BLaER1 treated with 17β-estradiol and CSF1 and Interleukin-3, amounts not matched to agents 10 nM and 100 nM (cell line): ENCODE data around the gene UFD1.

Source experiments
- H3K27ac ChIP-seq, 11 experiments: shearing (Covaris generic); formaldehyde crosslinking; 2 replicates each; pipeline ENCODE4 v1.8.1; 2022
- H3K27me3 ChIP-seq, 11 experiments: shearing (Covaris generic); formaldehyde crosslinking; 2 replicates each; pipeline ENCODE4 v1.8.1; 2022
- H3K36me3 ChIP-seq, 11 experiments: shearing (Covaris generic); formaldehyde crosslinking; 2 replicates each; pipeline ENCODE4 v1.8.1; 2022
- H3K4me1 ChIP-seq, 10 experiments: shearing (Covaris generic); formaldehyde crosslinking; 2 replicates each; pipeline ENCODE4 v1.8.1; 2022
- H3K4me2 ChIP-seq, 11 experiments: shearing (Covaris generic); formaldehyde crosslinking; 2 replicates each; pipeline ENCODE4 v1.8.1; 2022
- H3K4me3 ChIP-seq, 10 experiments: shearing (Covaris generic); formaldehyde crosslinking; 2 replicates each; pipeline ENCODE4 v1.8.1; 2022
- H3K9ac ChIP-seq, 11 experiments: shearing (Covaris generic); formaldehyde crosslinking; 2 replicates each; pipeline ENCODE4 v1.8.1; 2022
- H3K9me3 ChIP-seq, 11 experiments: shearing (Covaris generic); formaldehyde crosslinking; replicated peaks in 1 of 11; 2 replicates each; pipeline ENCODE4 v1.8.1; 2022
- H4K20me1 ChIP-seq, 11 experiments: shearing (Covaris generic); formaldehyde crosslinking; 2 replicates each; pipeline ENCODE4 v1.8.1; 2022
- Cebpa-rat ChIP-seq, 11 experiments: shearing (Covaris generic); IDR thresholded peaks; 2 replicates each; pipeline ENCODE4 v1.8.1; 2022

Gene UFD1

GRCh38 chr22:19422440-19423301 is 56.3 kb downstream of the UFD1 start:
- no peak overlapping the region for H3K4me2 ChIP-seq

DNA sequence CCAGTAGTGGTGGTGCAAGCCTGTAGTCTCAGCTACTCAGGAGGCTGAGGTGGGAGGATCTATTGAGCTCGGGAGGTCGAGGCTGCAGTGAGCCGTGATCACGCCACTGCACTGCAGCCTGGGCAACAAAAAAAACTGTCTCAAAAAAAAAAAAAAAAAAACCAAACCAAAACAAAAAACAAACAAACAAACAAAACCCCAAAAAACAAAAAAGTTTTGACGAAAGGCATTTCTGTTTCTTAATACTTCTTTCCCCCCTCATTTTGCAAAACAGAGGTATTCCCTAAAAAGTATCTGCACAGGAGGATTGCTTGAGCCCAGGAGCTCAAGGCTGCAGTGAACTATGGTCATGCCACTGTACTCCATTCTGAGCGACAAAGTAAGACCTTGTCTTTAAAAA is 58.7 kb downstream of the UFD1 start:
- no peak for TF ChIP-seq Cebpa-rat (IDR thresholded peaks at IDR 0.05)
- H4K20me1 ChIP-seq = peaks cover 66 to 100% (median 90%) of the 10 kb centered on the region in 11 experiments
- H3K9ac ChIP-seq = peak overlapping the region in 5 of 11 experiments; percentile 2 to 59 (median 53); a peak in 5 of 22 replicates
- H3K4me1 ChIP-seq = peaks cover 17 to 44% (median 27%) of the 10 kb centered on the region in 10 experiments
- H3K4me2 ChIP-seq = peak overlapping the region in 10 of 11 experiments; percentile 46 to 69 (median 56); a peak in 18 of 22 replicates
- H3K36me3 ChIP-seq = peaks cover 25 to 49% (median 38%) of the 10 kb centered on the region in 11 experiments
- peaks cover 0 to 18% (median 15%) of the 10 kb centered on the region in 11 experiments; a peak in 19 of 22 replicates for H3K9me3 ChIP-seq
- no peak overlapping the region for H3K4me3 ChIP-seq
- no peaks in the 10 kb centered on the region for H3K27me3 ChIP-seq
- H3K27ac ChIP-seq = peak overlapping the region in 8 of 11 experiments; percentile 35 to 83 (median 68); a peak in 11 of 22 replicates

More at GRCh38 chr22:19422440-19423301, 56.3 kb downstream of the UFD1 start:
- Histone ChIP-seq H3K36me3 (peaks cover 18 to 46% (median 37%) of the 10 kb centered on the region in 11 experiments; a peak in 19 of 22 replicates), H3K4me1 (peaks cover 17 to 68% (median 30%) of the 10 kb centered on the region in 10 experiments), H4K20me1 (peaks cover 85 to 100% (median 95%) of the 10 kb centered on the region in 11 experiments), H3K9me3 (peaks cover 0 to 3% (median 2%) of the 10 kb centered on the region in 11 experiments; a peak in 13 of 22 replicates), H3K27ac (peak overlapping the region in 4 of 11 experiments; percentile 14 to 46 (median 30); a peak in 5 of 22 replicates), H3K9ac (no peak overlapping the region), H3K4me3 (no peak overlapping the region), H3K27me3 (no peaks in the 10 kb centered on the region)
- TF ChIP-seq Cebpa-rat (IDR thresholded peaks at IDR 0.05) = no peak

- peak overlapping the region in 7 of 11 experiments; percentile 2 to 59 (median 44); a peak in 9 of 22 replicates for H3K9ac ChIP-seq
- H3K27me3 ChIP-seq = no peaks in the 10 kb centered on the region
- TF ChIP-seq Cebpa-rat (IDR thresholded peaks at IDR 0.05) = peak in 3 of 11 experiments; percentile 13 to 50 (median 46); a peak in 4 of 22 replicates
- H3K9me3 ChIP-seq = peaks cover 0 to 18% (median 15%) of the 10 kb centered on the region in 11 experiments; a peak in 19 of 22 replicates
- H3K4me1 ChIP-seq = peaks cover 17 to 40% (median 27%) of the 10 kb centered on the region in 10 experiments
- H4K20me1 ChIP-seq = peaks cover 62 to 100% (median 90%) of the 10 kb centered on the region in 11 experiments
- no peak overlapping the region for H3K4me3 ChIP-seq
- H3K4me2 ChIP-seq = peak overlapping the region; percentile 46 to 69 (median 56)
- peak overlapping the region in 8 of 11 experiments; percentile 35 to 83 (median 68); a peak in 16 of 22 replicates for H3K27ac ChIP-seq
- H3K36me3 ChIP-seq = peaks cover 18 to 43% (median 34%) of the 10 kb centered on the region in 11 experiments
These were observed 59.4 kb downstream of the UFD1 start for GRCh38 chr22:19419464-19420178.

DNA sequence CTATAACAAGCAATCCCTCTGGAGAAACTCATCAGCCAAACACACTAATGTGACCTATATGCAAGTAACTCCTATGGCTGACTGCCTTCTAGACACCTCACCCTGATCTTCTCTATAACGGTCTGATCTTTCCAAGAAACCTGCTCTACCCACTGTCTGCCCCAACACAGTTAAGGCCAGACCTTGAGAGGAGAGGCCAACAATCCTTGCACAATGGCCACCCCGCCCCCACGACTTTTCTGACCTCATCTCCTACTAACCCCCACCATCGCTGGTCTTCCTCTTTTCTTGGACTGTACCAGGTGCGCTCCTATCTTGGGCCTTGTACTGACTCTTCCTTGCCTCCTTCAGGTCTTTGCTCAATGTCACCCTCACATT is 59.9 kb downstream of the UFD1 start:
- H3K36me3 ChIP-seq = peaks cover 15 to 43% (median 31%) of the 10 kb centered on the region in 11 experiments
- H3K4me2 ChIP-seq = peak overlapping the region; percentile 46 to 69 (median 56)
- peaks cover 62 to 100% (median 90%) of the 10 kb centered on the region in 11 experiments for H4K20me1 ChIP-seq
- peak overlapping the region in 6 of 11 experiments; percentile 13 to 59 (median 48); a peak in 7 of 22 replicates for H3K9ac ChIP-seq
- peaks cover 17 to 34% (median 27%) of the 10 kb centered on the region in 10 experiments for H3K4me1 ChIP-seq
- peaks cover 0 to 18% (median 15%) of the 10 kb centered on the region in 11 experiments; a peak in 19 of 22 replicates for H3K9me3 ChIP-seq
- peak overlapping the region in 8 of 11 experiments; percentile 3 to 83 (median 68); a peak in 15 of 22 replicates for H3K27ac ChIP-seq
- TF ChIP-seq Cebpa-rat (IDR thresholded peaks at IDR 0.05) = peak in 2 of 11 experiments; percentile 11 to 14; a peak in 1 of 22 replicates
- no peak overlapping the region for H3K4me3 ChIP-seq
- H3K27me3 ChIP-seq = no peaks in the 10 kb centered on the region

DNA sequence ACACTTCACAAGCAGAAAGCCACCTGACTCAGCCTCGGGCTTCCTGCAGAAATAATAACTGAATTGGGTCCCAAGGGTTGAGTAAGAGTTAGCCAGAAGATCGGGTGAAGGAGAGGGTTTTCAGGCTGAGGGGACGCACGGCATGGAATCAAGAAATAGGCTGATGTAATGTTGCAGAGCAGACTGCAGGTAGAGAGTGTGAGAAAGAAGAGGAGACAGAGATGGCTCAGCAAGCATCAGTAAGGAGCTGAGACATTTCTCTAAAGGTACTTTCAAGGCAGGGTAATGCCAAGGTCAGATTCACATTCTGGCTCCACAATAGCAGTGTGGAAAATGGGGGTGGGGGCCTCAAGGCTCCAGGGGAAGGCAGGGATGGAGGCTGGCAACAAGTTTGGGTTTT is 66.1 kb downstream of the UFD1 start:
- Histone ChIP-seq H3K9ac (no peak overlapping the region), H3K27me3 (no peaks in the 10 kb centered on the region), H3K9me3 (peaks cover 0 to 18% (median 14%) of the 10 kb centered on the region in 11 experiments; a peak in 19 of 22 replicates), H3K4me3 (no peak overlapping the region), H3K4me1 (peaks cover 0 to 9% (median 0%) of the 10 kb centered on the region in 10 experiments; a peak in 5 of 20 replicates), H3K4me2 (no peak overlapping the region), H3K36me3 (peaks cover 45 to 84% (median 75%) of the 10 kb centered on the region in 11 experiments), H3K27ac (no peak overlapping the region), H4K20me1 (peaks cover 53 to 98% (median 82%) of the 10 kb centered on the region in 11 experiments)
- TF ChIP-seq Cebpa-rat (IDR thresholded peaks at IDR 0.05) = no peak

GRCh38 chr22:19412478-19412877 is 66.5 kb downstream of the UFD1 start:
- peaks cover 57 to 98% (median 82%) of the 10 kb centered on the region in 11 experiments for H4K20me1 ChIP-seq
- no peak for TF ChIP-seq Cebpa-rat (IDR thresholded peaks at IDR 0.05)
- H3K9me3 ChIP-seq = peaks cover 0 to 14% (median 10%) of the 10 kb centered on the region in 11 experiments; a peak in 19 of 22 replicates
- H3K4me2 ChIP-seq = no peak overlapping the region
- H3K36me3 ChIP-seq = peaks cover 49 to 84% (median 75%) of the 10 kb centered on the region in 11 experiments
- H3K9ac ChIP-seq = no peak overlapping the region
- H3K4me1 ChIP-seq = peaks cover 0 to 9% (median 0%) of the 10 kb centered on the region in 10 experiments; a peak in 5 of 20 replicates
- no peak overlapping the region for H3K27ac ChIP-seq
- no peak overlapping the region for H3K4me3 ChIP-seq
- H3K27me3 ChIP-seq = no peaks in the 10 kb centered on the region

DNA sequence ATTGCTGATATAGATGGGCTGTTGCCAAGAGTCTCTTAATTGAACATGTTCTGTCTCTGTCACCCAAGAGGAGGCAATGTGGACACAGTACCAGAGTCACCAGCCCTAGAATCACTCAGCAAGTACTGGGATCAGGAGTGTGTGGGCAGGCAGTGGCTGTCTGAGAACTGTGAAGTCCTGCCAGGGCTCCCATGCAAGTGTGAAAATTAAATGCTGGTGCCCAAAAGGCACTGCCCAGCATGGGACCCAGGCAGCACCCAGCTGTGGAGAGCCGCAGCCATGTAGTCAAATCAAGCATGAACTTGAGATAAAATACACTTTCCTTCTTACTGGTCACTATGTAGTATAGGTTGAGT is 67.3 kb downstream of the UFD1 start:
- H3K4me3 ChIP-seq = no peak overlapping the region
- no peak overlapping the region for H3K9ac ChIP-seq
- H3K4me1 ChIP-seq = peaks cover 0 to 9% (median 0%) of the 10 kb centered on the region in 10 experiments; a peak in 5 of 20 replicates
- no peak for TF ChIP-seq Cebpa-rat (IDR thresholded peaks at IDR 0.05)
- no peak overlapping the region for H3K27ac ChIP-seq
- H3K27me3 ChIP-seq = no peaks in the 10 kb centered on the region
- peaks cover 57 to 96% (median 77%) of the 10 kb centered on the region in 11 experiments for H4K20me1 ChIP-seq
- H3K9me3 ChIP-seq = peaks cover 0 to 6% (median 2%) of the 10 kb centered on the region in 11 experiments; a peak in 13 of 22 replicates
- no peak overlapping the region for H3K4me2 ChIP-seq
- peaks cover 53 to 84% (median 75%) of the 10 kb centered on the region in 11 experiments for H3K36me3 ChIP-seq
